Measurements from ENCODE around the gene ANKFN1. TPM values are rescaled to one million over a fixed set of nuclear protein-coding genes. Genes with fewer than 3 reads are reported as not detected.

Gene ANKFN1
- total and polyA plus RNA-seq, 2 of the 13 experiments (the other 11 are each of a cell fraction or from before 2014, with no cell fraction given), result not detected

DNA sequence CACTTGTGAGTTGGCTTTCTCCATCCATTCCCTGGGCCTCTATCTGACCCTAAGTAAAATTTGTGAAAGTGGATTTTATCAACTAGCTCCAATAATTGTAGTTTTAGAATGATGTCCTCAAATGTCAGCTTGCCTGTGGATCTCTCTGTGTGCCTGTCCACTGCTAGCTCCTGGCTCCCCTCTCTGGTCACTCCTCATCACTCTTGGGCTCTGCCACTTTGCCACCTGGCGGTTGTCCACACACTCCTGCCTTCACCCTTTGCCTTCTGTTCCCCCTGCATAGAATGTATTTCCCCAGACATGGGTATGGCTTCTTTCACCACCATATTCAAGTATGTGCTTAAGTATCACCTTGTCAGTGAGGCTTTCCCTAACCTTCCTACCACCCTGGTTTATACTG is 19.8 kb downstream of the ANKFN1 start (continued):
- TF ChIP-seq, protein P1, sequence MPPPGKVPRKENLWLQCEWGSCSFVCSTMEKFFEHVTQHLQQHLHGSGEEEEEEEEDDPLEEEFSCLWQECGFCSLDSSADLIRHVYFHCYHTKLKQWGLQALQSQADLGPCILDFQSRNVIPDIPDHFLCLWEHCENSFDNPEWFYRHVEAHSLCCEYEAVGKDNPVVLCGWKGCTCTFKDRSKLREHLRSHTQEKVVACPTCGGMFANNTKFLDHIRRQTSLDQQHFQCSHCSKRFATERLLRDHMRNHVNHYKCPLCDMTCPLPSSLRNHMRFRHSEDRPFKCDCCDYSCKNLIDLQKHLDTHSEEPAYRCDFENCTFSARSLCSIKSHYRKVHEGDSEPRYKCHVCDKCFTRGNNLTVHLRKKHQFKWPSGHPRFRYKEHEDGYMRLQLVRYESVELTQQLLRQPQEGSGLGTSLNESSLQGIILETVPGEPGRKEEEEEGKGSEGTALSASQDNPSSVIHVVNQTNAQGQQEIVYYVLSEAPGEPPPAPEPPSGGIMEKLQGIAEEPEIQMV (CRISPR knock-in tag; IDR thresholded peaks at IDR 0.05; ENCODE audit: low read depth), result no peak
- TF ChIP-seq TEAD2 (CRISPR knock-in tag; IDR thresholded peaks at IDR 0.05) (no peak), ZMYM2 (CRISPR knock-in tag; IDR thresholded peaks at IDR 0.05) (no peak), TFAP4 (IDR thresholded peaks at IDR 0.05; ENCODE audit: borderline replicate concordance, low read depth) (no peak), ZNF256 (CRISPR knock-in tag; conservative IDR thresholded peaks at IDR 0.05) (no peak), ZNF207 (IDR thresholded peaks at IDR 0.05; ENCODE audit: borderline replicate concordance) (no peak), RBM39 (IDR thresholded peaks at IDR 0.05; ENCODE audit: low read depth, low read length, poor library complexity, severe bottlenecking) (no peak), CTCF (CRISPR knock-in tag; IDR thresholded peaks at IDR 0.05) (peak; percentile 46)

All from HepG2 (cell line).